Muscle layer of duodenum (tissue), 2 donors: Measurements from ENCODE around the gene DCDC2B.
"Not testable (repeated sequence)": the region's sequence is repeated elsewhere in the genome, so short reads cannot be mapped to it uniquely, and the experiment has no call there.

Source experiments
- H3K27ac ChIP-seq: one replicate; pipeline ENCODE4 v1.7.0; 2013; ENCODE audit warnings: mild to moderate bottlenecking, low read length
- H3K27me3 ChIP-seq: one replicate; pipeline ENCODE4 v1.7.0; 2013; ENCODE audit warnings: low read depth, mild to moderate bottlenecking, control low read depth, low read length
- H3K36me3 ChIP-seq, 2 donors: one replicate each; pipeline ENCODE4 v1.7.0; 2013; ENCODE audit warnings: low read length in 2 of 2, control low read depth in 1 of 2, mild to moderate bottlenecking in 1 of 2; ENCODE audit not compliant: insufficient read depth in 2 of 2, control insufficient read depth in 1 of 2
- H3K4me1 ChIP-seq, 2 donors: one replicate each; pipeline ENCODE4 v1.7.0; 2013; ENCODE audit warnings: low read length in 2 of 2, mild to moderate bottlenecking in 2 of 2, control low read depth in 1 of 2, moderate library complexity in 1 of 2; ENCODE audit not compliant: insufficient read depth in 2 of 2, control insufficient read depth in 1 of 2
- H3K4me3 ChIP-seq, 2 donors: one replicate each; pipeline ENCODE4 v1.7.0; 2013; ENCODE audit warnings: low read length in 2 of 2, low read depth in 1 of 2, mild to moderate bottlenecking in 1 of 2
- H3K9me3 ChIP-seq, 2 donors: one replicate each; pipeline ENCODE4 v1.7.0; 2013; ENCODE audit warnings: low read length in 2 of 2, control low read depth in 1 of 2, mild to moderate bottlenecking in 1 of 2; ENCODE audit not compliant: control insufficient read depth in 1 of 2
- donor health status: healthy.

Gene DCDC2B

DNA sequence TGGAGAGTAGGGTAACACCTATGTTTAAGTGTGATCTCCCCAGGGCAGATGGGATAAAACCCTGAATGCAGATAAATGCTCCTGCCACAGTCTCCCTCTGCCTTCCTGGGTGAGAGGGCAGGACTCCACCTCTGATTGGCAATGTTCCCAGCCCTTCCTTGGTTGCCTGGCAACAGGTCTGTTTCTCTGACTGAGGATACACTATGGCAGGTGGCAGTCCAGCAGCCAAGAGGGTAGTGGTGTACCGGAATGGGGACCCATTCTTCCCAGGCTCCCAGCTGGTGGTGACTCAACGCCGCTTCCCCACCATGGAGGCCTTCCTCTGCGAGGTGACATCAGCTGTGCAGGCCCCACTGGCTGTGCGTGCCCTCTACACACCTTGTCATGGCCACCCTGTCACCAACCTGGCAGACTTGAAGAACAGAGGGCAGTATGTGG is at the start of gene DCDC2B:
TSS of gene DCDC2B (plus strand) at position 199 of the 438 bp plus-strand sequence. CDS start at position 204, 5 bp downstream.
- H3K36me3 ChIP-seq: no peaks in the 10 kb centered on the region

DNA sequence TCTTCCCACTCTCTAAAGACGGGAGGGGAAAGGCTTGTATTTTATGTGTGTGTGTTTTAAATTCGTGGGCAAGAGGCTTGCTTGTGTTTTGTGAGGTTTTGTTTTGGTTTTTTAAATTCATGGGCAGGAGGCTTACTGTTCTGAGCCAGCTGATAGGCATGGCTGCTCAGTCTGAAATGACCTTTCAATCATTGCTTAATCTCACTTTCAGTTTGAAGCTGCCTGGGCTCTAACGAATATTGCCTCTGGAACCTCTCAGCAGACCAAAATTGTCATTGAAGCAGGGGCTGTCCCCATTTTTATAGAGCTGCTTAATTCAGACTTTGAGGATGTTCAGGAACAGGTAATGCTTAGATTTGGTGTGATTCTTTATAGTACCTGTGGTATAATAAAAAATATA is 49.7 kb upstream of the DCDC2B start:
- Histone ChIP-seq H3K27ac (no peak overlapping the region), H3K4me1 (no peaks in the 10 kb centered on the region), H3K36me3 (peaks cover 72 to 81% of the 10 kb centered on the region in 2 donors), H3K4me3 (no peak overlapping the region), H3K9me3 (no peaks in the 10 kb centered on the region), H3K27me3 (no peaks in the 10 kb centered on the region)

More for the DNA sequence above, at the start of gene DCDC2B:
- no peaks in the 10 kb centered on the region for H3K27me3 ChIP-seq
- H3K4me1 ChIP-seq: peaks cover 7 to 18% of the 10 kb centered on the region in 2 donors
- no peaks in the 10 kb centered on the region for H3K9me3 ChIP-seq
- H3K27ac ChIP-seq: no peak within 1 kb of the TSS
- H3K4me3 ChIP-seq: no peak within 1 kb of the TSS

DNA sequence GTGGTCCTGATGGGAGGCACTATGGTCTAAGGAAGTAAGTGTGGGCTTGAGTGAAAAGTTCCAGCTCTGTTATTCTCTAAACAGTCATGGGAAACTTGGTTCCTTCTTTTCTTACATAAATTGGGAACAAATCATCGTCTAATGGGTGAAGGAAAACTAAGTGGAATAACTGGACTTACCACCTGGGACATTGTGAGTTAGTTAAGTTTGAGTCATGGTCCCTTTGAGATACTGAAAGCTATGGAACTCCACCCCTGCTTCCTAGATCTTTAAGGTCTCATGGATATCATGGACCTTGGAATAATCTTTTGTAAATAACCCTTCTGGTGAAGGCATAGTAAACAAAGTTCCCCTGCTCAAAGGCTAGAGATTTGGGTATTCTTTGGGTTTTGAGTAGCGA is 45.5 kb upstream of the DCDC2B start:
- no peaks in the 10 kb centered on the region for H3K27me3 ChIP-seq
- no peak overlapping the region for H3K4me3 ChIP-seq
- no peak overlapping the region for H3K27ac ChIP-seq
- no peaks in the 10 kb centered on the region for H3K4me1 ChIP-seq
- peaks cover 64 to 79% of the 10 kb centered on the region in 2 donors for H3K36me3 ChIP-seq
- H3K9me3 ChIP-seq: no peaks in the 10 kb centered on the region

DNA sequence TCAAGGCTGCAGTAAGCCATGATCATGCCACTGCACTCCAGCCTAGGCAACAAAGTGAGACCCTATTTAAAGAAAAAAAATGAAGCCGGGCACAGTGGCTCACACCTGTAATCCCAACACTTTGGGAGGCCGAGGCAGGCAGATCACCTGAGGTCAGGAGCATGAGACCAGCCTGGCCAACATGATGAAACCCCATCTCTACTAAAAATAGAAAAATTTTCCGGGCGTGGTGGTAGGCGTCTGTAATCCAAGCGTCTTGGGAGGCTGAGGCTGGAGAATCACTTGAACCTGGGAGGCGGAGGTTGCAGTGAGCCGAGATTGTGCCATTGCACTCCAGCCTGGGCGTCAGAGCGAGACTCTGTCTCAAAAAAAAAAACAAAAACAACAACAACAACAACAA is 43.3 kb upstream of the DCDC2B start:
- H3K9me3 ChIP-seq: not testable (repeated sequence)

DNA sequence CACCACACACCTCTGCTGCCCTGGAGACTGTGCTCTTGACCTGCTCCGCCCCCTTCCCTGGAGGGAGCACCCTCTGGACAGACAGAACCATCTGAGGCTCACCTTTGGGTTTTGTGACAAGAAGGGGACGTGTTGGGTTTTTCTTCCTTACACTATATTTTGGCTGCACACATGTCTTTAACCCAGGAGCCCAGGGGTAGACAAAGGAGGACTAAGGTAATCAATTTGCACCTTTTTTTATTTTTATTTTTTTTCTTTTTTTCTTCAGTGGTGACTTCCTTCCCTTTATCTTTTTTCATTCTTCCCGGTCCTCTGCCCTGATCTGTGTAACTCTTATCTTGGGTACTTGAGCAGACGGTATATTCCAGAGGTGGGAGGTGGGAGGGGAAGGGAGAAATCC is 37.9 kb upstream of the DCDC2B start:
- no peaks in the 10 kb centered on the region for H3K9me3 ChIP-seq
- H3K4me1 ChIP-seq: no peaks in the 10 kb centered on the region
- H3K27me3 ChIP-seq: no peaks in the 10 kb centered on the region
- H3K36me3 ChIP-seq: peaks cover 58 to 70% of the 10 kb centered on the region in 2 donors
- H3K27ac ChIP-seq: no peak overlapping the region
- H3K4me3 ChIP-seq: no peak overlapping the region

More for the DNA sequence above, 43.3 kb upstream of the DCDC2B start:
- not testable (repeated sequence) for H3K4me1 ChIP-seq, H3K27ac ChIP-seq, H3K4me3 ChIP-seq, H3K27me3 ChIP-seq
- H3K36me3 ChIP-seq: peaks cover 59 to 74% of the 10 kb centered on the region in 2 donors

DNA sequence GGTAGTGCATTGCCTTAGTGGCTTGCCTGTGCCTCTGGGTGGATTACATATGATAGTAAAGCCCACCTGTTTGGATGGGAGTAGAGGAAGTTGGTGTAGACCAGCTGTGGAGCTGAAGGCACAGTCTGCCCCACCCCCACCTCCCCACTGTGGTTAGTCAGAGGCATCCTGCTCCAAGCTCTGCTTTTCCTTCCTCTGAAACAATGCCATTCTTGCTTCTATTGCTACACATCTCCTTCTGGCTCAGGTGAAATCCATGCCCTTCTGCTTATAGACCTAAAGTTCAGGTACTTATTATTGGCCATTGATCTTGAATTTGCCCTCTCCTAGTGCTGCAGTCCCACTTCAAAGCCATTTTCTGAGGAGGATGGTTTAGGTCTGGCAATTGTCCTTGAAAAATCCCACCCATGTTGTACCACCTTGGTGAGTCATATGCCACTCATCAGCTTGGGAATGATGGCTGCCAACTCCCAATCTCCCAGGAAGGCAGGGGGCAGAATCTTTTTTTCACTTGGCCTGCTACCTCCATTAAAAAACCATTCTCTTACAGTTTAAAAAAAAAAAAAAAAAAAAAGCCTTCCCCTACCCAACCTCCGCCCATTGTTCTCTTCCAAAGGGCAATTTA is 36.2 kb upstream of the DCDC2B start:
- no peaks in the 10 kb centered on the region for H3K9me3 ChIP-seq
- peaks cover 50 to 58% of the 10 kb centered on the region in 2 donors for H3K36me3 ChIP-seq
- H3K27me3 ChIP-seq: no peaks in the 10 kb centered on the region

DNA sequence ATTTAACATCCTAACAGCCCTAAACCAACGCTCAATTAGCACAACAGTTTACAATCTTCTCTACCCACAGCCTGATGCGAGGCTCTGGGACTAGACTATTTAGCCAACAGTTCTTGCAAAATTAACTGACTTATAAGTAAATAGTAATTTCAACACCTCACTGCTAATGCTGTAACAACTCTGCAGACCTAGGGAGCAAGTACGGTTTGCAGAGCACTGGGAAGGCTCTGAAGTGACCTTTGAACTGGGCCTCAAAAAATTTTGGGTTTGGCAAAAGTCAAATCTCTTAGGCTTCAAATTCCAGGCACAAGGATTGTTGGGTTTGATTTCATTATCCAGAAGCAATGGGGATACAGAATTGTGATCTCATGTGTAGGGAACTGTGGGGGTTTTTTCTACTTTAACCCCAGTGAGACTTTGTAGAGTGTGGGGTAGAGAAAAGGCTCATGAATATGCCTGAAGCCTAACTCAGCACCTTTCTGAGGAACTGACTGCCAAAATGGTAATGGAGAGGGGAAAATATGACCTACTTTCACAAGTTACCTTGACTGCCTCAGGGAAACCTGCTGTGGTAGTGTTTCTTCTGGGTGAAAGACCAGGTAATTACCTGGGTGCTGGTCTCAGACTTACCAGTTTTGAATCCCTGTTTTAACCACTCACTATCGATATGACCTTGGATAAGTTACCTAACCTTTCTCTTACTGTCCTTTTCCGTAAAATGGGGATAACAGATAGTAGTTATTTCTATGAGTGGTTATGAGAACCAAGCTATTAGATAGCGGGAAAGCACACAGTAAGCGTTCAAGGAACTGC is 30.3 kb upstream of the DCDC2B start:
- Histone ChIP-seq H3K4me1 (peaks cover 16 to 22% of the 10 kb centered on the region in 2 donors), H3K27ac (peak overlapping the region; percentile 93), H3K27me3 (no peaks in the 10 kb centered on the region), H3K36me3 (peaks cover 8 to 19% of the 10 kb centered on the region in 2 donors), H3K4me3 (peak overlapping the region; percentile 63 to 79), H3K9me3 (no peaks in the 10 kb centered on the region)

More for the DNA sequence above, 36.2 kb upstream of the DCDC2B start:
- Histone ChIP-seq H3K4me3 (no peak overlapping the region), H3K27ac (no peak overlapping the region), H3K4me1 (no peaks in the 10 kb centered on the region)

DNA sequence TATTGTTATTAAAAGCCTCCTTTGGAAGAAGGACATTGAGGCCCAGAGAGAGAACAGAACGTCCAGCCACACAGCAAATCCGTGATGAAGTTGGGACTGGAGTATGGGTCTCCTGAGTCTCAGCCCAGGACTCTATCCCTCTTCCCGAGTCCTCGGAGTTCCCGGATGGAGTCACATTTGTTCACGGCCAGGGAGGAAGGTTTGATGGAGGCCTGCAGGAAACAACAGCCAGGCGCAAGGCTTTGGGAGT is 29.8 kb upstream of the DCDC2B start:
- Histone ChIP-seq H3K9me3 (no peaks in the 10 kb centered on the region), H3K27me3 (no peaks in the 10 kb centered on the region), H3K4me3 (peak overlapping the region; percentile 63 to 79), H3K27ac (peak overlapping the region; percentile 93), H3K36me3 (peaks cover 10 to 17% of the 10 kb centered on the region in 2 donors), H3K4me1 (peaks cover 19 to 26% of the 10 kb centered on the region in 2 donors)

DNA sequence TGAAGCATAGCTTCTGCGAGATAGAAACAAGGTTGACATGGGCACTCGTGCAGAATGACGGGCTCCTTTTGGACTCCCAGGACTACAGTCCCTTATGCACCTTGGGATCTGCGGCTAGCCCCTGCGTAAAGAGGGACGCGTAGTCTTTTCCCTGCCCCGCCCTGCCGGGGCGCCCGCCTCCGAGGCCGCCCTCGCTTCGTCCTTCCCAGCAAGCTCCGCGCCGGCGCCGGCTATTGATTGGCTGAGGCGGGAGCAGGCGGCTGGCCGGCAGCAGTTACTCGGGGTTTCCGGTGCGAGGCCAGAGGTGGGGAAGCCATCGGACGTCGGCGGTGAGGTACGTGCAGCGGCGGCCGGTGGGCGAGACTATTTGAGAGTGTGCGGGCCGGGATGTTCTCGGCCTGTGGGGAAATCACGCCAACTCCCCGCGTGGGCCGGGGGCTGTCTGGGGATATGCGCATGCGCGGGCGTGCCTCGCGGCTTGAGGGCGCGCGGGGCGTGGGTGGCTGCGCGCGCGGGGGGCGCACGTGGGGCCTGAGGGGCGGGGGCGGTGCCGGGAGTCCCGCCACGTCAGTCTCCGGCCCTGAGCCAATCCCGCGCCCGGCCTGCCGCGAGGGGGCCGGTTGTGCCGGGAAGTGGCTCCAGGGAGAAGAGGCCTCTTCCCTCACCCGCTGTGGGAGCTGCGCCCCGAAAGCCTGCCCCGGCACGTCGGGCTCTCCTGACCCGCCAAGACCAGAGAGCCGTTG is 29.3 kb upstream of the DCDC2B start, which contains the start of gene TXLNA:
TSS of gene TXLNA (plus strand) at position 233 of the 743 bp plus-strand sequence. CDS start 671 bp downstream, outside the sequence.
- H3K27me3 ChIP-seq: no peaks in the 10 kb centered on the region
- peaks cover 20 to 31% of the 10 kb centered on the region in 2 donors for H3K4me1 ChIP-seq
- H3K4me3 ChIP-seq: peak within 1 kb of the TSS; percentile 79 to 82
- peak within 1 kb of the TSS; percentile 93 for H3K27ac ChIP-seq
- H3K36me3 ChIP-seq: peaks cover 14 to 19% of the 10 kb centered on the region in 2 donors
- no peaks in the 10 kb centered on the region for H3K9me3 ChIP-seq

DNA sequence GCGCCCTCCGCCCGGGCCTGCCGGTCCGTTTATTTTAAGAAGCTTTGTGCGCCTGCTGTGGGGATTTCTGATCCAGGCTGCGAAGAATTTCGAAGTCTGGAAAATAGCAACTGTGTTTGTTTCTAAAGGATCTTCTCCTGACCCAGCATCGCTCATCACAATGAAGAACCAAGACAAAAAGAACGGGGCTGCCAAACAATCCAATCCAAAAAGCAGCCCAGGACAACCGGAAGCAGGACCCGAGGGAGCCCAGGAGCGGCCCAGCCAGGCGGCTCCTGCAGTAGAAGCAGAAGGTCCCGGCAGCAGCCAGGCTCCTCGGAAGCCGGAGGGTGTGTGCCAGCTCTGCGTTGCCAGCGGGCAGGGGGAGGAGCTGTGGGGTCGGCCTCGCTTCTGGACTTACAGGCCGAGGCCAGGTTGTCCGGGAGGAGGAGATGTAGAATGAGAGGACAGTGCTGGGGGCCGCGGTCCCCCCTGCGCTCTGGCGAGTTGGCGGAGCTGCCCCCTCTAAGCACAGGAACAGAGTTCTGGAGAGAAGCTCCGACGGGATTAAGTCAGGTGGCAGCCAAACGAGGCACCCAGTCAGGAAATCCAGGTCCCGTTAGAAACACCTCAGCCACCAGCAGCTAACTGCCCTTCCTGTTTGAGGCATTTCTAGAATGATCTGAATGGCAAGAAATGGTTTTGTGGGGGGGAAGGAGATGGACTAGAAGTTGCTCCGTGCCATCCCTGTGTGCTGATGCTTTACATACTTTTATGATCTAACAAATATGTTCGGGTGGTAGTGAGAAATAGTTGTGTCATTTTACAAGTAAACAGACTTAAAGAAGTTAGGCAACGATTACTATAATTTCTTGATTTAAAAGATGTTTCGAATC is 28.5 kb upstream of the DCDC2B start:
- peaks cover 20 to 37% of the 10 kb centered on the region in 2 donors for H3K4me1 ChIP-seq
- H3K27me3 ChIP-seq: no peaks in the 10 kb centered on the region
- H3K36me3 ChIP-seq: peaks cover 18 to 24% of the 10 kb centered on the region in 2 donors
- peak overlapping the region; percentile 93 for H3K27ac ChIP-seq
- no peaks in the 10 kb centered on the region for H3K9me3 ChIP-seq
- peak overlapping the region; percentile 79 to 82 for H3K4me3 ChIP-seq
